Measurements from ENCODE around the gene GBGT1. TPM values are rescaled to one million over a fixed set of nuclear protein-coding genes. Genes with fewer than 3 reads are reported as not detected.

The GBGT1 gene
- total and polyA plus RNA-seq, 2 donors (not counting 1 experiment from before 2014, with no cell fraction given): 2.6 to 4.1 TPM

DNA sequence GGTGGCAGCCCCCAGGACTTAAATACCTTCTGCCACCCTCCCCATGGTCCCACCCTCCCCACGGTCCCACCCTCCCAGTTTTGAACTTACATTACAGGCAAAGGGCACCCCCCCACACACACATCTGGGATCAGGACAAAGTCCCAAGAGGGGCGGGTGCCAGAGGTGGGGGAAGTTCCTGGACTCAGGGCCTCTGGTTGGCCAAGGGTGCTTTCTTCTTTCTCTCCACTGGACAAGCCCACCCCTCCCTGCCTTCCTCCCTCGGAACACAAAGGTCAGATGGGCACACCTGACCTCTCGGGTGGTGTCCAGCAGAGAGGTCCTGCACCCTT, 23.6 kb downstream of the GBGT1 start:
- H4K20me1 ChIP-seq (ENCODE audit: control insufficient read depth, extremely low read depth, insufficient read depth, low read length): no peaks in the 10 kb centered on the region
- H3K4me1 ChIP-seq (ENCODE audit: control insufficient read depth, extremely low read depth, insufficient read depth, low read length): peaks cover 15% of the 10 kb centered on the region
- H3K4me2 ChIP-seq (ENCODE audit: extremely low read depth, insufficient read depth, low read length): no peak overlapping the region

DNA sequence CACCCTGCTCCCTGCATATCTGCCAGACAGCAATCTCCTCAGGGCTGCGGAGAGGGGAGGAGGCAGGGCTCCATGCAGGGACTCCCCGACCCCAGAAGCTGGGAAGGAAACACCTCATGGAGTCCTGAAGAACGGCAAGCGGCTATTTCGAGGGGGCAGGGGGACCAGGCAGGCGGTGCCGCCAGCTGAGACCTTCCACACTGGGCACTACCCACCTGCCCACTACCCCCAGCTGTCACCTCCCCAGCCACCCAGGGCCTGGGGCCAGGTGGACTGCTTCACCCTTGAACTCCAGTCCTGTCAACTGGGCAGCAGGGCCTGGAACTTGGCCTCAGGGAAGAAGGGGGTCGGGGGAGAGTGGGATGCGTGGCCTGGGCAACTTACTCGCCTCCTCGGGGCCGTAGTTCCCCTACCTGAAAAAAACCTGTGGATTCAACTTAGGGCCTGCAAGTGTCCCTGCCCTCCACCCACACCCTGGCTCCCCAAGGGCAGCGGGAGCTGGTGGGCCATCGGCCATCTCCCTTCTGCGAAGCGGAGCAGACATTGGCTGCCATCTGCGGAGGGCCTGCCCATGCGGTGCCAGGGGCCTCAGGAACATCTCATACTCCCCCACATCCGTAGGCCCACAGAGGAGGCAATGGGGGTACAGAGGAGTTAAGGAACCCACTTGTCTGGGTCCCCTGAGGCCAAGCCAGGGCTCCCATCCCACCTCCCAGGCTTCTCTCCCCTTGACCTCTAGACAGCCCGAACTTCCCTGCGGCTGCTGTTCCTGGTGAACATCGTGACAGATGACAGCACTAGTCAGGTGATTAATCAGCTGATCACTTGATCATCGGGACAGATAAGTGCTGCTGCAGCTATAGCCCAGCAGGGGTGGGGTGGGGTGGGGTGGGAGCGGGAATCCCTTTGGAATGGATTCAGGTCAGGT, 24.2 kb downstream of the GBGT1 start:
- Histone ChIP-seq H3K4me1 (ENCODE audit: control insufficient read depth, extremely low read depth, insufficient read depth, low read length) (peaks cover 16% of the 10 kb centered on the region), H3K4me2 (ENCODE audit: extremely low read depth, insufficient read depth, low read length) (no peak overlapping the region), H3K79me2 (ENCODE audit: control insufficient read depth, insufficient read depth, low read length) (peaks cover 2% of the 10 kb centered on the region), H3K27ac (ENCODE audit: insufficient read depth, low read length) (no peak overlapping the region), H4K20me1 (ENCODE audit: control insufficient read depth, extremely low read depth, insufficient read depth, low read length) (no peaks in the 10 kb centered on the region), H3K9ac (ENCODE audit: insufficient read depth, low read length) (no peak overlapping the region), H3K27me3 (ENCODE audit: control insufficient read depth, insufficient read depth, low read length) (no peaks in the 10 kb centered on the region), H3K4me3 (replicated peaks in 1 of 4; ENCODE audit: control extremely low read depth in 1 of 4, insufficient read depth in 1 of 4, low read depth in 3 of 4, low read length in 4 of 4) (no peak overlapping the region), H3K9me3 (ENCODE audit: control insufficient read depth, insufficient read depth, low read depth, low read length) (no peaks in the 10 kb centered on the region), H2AFZ (ENCODE audit: low read length) (no peak overlapping the region), H3K36me3 (ENCODE audit: control insufficient read depth, insufficient read depth, low read length) (no peaks in the 10 kb centered on the region)
- DNase-seq (ENCODE audit: low read depth in 2 of 2): no peak
- TF ChIP-seq, protein P1, sequence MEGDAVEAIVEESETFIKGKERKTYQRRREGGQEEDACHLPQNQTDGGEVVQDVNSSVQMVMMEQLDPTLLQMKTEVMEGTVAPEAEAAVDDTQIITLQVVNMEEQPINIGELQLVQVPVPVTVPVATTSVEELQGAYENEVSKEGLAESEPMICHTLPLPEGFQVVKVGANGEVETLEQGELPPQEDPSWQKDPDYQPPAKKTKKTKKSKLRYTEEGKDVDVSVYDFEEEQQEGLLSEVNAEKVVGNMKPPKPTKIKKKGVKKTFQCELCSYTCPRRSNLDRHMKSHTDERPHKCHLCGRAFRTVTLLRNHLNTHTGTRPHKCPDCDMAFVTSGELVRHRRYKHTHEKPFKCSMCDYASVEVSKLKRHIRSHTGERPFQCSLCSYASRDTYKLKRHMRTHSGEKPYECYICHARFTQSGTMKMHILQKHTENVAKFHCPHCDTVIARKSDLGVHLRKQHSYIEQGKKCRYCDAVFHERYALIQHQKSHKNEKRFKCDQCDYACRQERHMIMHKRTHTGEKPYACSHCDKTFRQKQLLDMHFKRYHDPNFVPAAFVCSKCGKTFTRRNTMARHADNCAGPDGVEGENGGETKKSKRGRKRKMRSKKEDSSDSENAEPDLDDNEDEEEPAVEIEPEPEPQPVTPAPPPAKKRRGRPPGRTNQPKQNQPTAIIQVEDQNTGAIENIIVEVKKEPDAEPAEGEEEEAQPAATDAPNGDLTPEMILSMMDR (conservative IDR thresholded peaks at IDR 0.05 in 1 of 2, IDR thresholded peaks at IDR 0.05 in 1 of 2; ENCODE audit: low read depth in 1 of 2, low read length in 2 of 2): no peak
- no peak for TF ChIP-seq EZH2 (IDR thresholded peaks at IDR 0.05; ENCODE audit: low read length, missing control alignments)

More for the DNA sequence above, 23.6 kb downstream of the GBGT1 start:
- Histone ChIP-seq H3K4me3 (replicated peaks in 1 of 4; ENCODE audit: control extremely low read depth in 1 of 4, insufficient read depth in 1 of 4, low read depth in 3 of 4, low read length in 4 of 4) (no peak overlapping the region), H3K36me3 (ENCODE audit: control insufficient read depth, insufficient read depth, low read length) (no peaks in the 10 kb centered on the region), H3K9ac (ENCODE audit: insufficient read depth, low read length) (no peak overlapping the region), H3K9me3 (ENCODE audit: control insufficient read depth, insufficient read depth, low read depth, low read length) (no peaks in the 10 kb centered on the region), H3K79me2 (ENCODE audit: control insufficient read depth, insufficient read depth, low read length) (peaks cover 2% of the 10 kb centered on the region), H3K27ac (ENCODE audit: insufficient read depth, low read length) (no peak overlapping the region), H2AFZ (ENCODE audit: low read length) (no peak overlapping the region), H3K27me3 (ENCODE audit: control insufficient read depth, insufficient read depth, low read length) (no peaks in the 10 kb centered on the region)
- TF ChIP-seq, protein P1 (conservative IDR thresholded peaks at IDR 0.05 in 1 of 2, IDR thresholded peaks at IDR 0.05 in 1 of 2; ENCODE audit: low read depth in 1 of 2, low read length in 2 of 2): no peak
- TF ChIP-seq EZH2 (IDR thresholded peaks at IDR 0.05; ENCODE audit: low read length, missing control alignments): no peak
- no peak for DNase-seq (ENCODE audit: low read depth in 2 of 2)

DNA sequence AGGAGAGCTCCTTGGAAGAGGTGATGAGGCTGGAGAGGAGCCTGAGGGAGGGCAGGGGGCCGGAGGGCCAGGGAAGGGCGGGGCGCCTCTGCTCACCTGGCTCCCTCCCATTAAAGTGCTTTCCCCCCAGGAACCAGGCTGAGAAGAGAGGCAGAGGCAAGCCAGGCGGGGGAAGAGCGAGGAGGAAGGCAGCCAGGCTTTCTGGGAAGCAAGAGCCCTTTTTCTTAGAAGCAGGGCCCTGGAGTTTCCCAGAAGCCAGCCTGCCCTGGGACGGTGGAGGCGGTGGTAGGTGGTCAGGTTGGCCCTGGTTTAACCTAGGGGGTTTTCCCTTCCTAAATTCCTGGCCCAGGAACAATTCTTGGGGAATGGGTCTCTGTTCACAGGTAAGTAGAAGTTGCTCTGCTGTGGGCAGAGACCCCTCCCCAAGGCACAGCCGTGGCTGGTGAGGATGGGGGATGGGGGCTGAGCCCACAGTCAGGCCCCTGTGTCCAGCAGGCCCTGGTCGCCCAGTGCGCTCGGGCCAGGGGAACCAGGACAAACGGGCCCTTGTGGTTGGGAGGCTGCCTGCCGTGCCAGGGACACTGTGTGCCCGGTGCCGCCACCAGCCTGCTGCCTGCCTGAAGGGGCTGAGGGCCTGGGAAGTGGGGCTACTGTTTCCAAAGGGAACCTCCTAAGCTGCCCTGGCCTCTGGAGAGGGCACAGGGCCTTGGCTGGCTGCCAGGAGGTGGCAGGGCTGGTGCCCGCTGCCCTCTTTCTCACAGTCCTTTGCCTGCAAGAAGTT, 26.1 kb downstream of the GBGT1 start:
- no peaks in the 10 kb centered on the region for H3K79me2 ChIP-seq (ENCODE audit: control insufficient read depth, insufficient read depth, low read length)
- no peaks in the 10 kb centered on the region for H4K20me1 ChIP-seq (ENCODE audit: control insufficient read depth, extremely low read depth, insufficient read depth, low read length)

More for the DNA sequence above, 26.1 kb downstream of the GBGT1 start:
- no peaks in the 10 kb centered on the region for H3K27me3 ChIP-seq (ENCODE audit: control insufficient read depth, insufficient read depth, low read length)
- H3K36me3 ChIP-seq (ENCODE audit: control insufficient read depth, insufficient read depth, low read length): no peaks in the 10 kb centered on the region
- TF ChIP-seq, protein P1 (conservative IDR thresholded peaks at IDR 0.05 in 1 of 2, IDR thresholded peaks at IDR 0.05 in 1 of 2; ENCODE audit: low read depth in 1 of 2, low read length in 2 of 2): no peak
- no peak for TF ChIP-seq EZH2 (IDR thresholded peaks at IDR 0.05; ENCODE audit: low read length, missing control alignments)
- no peak for DNase-seq (ENCODE audit: low read depth in 2 of 2)
- no peaks in the 10 kb centered on the region for H3K9me3 ChIP-seq (ENCODE audit: control insufficient read depth, insufficient read depth, low read depth, low read length)
- H3K4me1 ChIP-seq (ENCODE audit: control insufficient read depth, extremely low read depth, insufficient read depth, low read length): peaks cover 31% of the 10 kb centered on the region
- no peak overlapping the region for H3K9ac ChIP-seq (ENCODE audit: insufficient read depth, low read length)
- H3K4me3 ChIP-seq (replicated peaks in 1 of 4; ENCODE audit: control extremely low read depth in 1 of 4, insufficient read depth in 1 of 4, low read depth in 3 of 4, low read length in 4 of 4): no peak overlapping the region
- H2AFZ ChIP-seq (ENCODE audit: low read length): no peak overlapping the region
- no peak overlapping the region for H3K27ac ChIP-seq (ENCODE audit: insufficient read depth, low read length)
- H3K4me2 ChIP-seq (ENCODE audit: extremely low read depth, insufficient read depth, low read length): no peak overlapping the region

Measured in fibroblast of lung (primary cell).